Smooth muscle cell (in vitro differentiated cells): ENCODE data around the gene NPPC. TPM values are rescaled to one million over a fixed set of nuclear protein-coding genes. Genes with fewer than 3 reads are reported as not detected.

ENCODE experiments used
- DNase-seq: peaks from one replicate; lab custom pipeline; 2025; ENCODE audit not compliant: unreplicated experiment; lab: John Stamatoyannopoulos, UW
- H2AFZ ChIP-seq: fragments of 200-600 bp; sonication (generic); 2 replicates; pipeline ENCODE4 v1.6.0; 2016; ENCODE audit warnings: antibody characterized with exemption, low read depth, mild to moderate bottlenecking
- H3F3A ChIP-seq: fragments of 200-600 bp; sonication (generic); 2 replicates; pipeline ENCODE4 v1.6.0; 2017; ENCODE audit warnings: antibody characterized with exemption, low read depth
- H3K27ac ChIP-seq: fragments of 200-600 bp; sonication (generic); 2 replicates; pipeline ENCODE4 v1.5.1; 2016; ENCODE audit warnings: low read depth, mild to moderate bottlenecking
- H3K27me3 ChIP-seq: fragments of 200-600 bp; sonication (generic); 2 replicates; pipeline ENCODE4 v1.6.1; 2016; ENCODE audit warnings: low read depth, mild to moderate bottlenecking
- H3K36me3 ChIP-seq: fragments of 200-600 bp; sonication (generic); 2 replicates; pipeline ENCODE4 v1.5.1; 2016; ENCODE audit warnings: low read depth
- H3K4me1 ChIP-seq: fragments of 200-600 bp; sonication (generic); 2 replicates; pipeline ENCODE4 v1.5.1; 2016; ENCODE audit warnings: low read depth
- H3K4me2 ChIP-seq: fragments of 200-600 bp; sonication (generic); 2 replicates; pipeline ENCODE4 v1.6.0; 2016; ENCODE audit warnings: mild to moderate bottlenecking
- H3K4me3 ChIP-seq: fragments of 200-600 bp; sonication (generic); 2 replicates; pipeline ENCODE4 v1.5.1; 2016; ENCODE audit warnings: mild to moderate bottlenecking
- H3K79me2 ChIP-seq: fragments of 200-600 bp; sonication (generic); 2 replicates; pipeline ENCODE4 v1.6.0; 2016; ENCODE audit warnings: low read depth, mild to moderate bottlenecking
- H3K9ac ChIP-seq: fragments of 200-600 bp; sonication (generic); 2 replicates; pipeline ENCODE4 v1.6.0; 2016; ENCODE audit warnings: low read depth
- H3K9me3 ChIP-seq: fragments of 200-600 bp; sonication (generic); replicated peaks from 2 replicates; pipeline ENCODE4 v1.5.1; 2016; ENCODE audit warnings: low read depth
- H4K20me1 ChIP-seq: fragments of 200-600 bp; sonication (generic); 2 replicates; pipeline ENCODE4 v1.6.0; 2016; ENCODE audit warnings: low read depth
- WGBS: methylation state at CpG from one replicate; pipeline ENCODE4 v1.1.7; 2016; ENCODE audit warnings: low lambda C conversion rate; 5-methylcytosine and 5-hydroxymethylcytosine counted together
- polyA plus RNA-seq: library from polyadenylated mRNA; unstranded; fragments of >200 nt; fragmentation: Nextera tagmentation; extraction: Ambion mirVana; gene quantifications from 2 replicates; pipeline ENCODE4 v1.2.1, GENCODE V29; 2016
- total RNA-seq: library from RNA; depleted of rRNA; stranded (reverse); fragments of >200 nt; gene quantifications from 2 replicates; pipeline ENCODE4 v1.2.3, GENCODE V29; 2014
- TF ChIP-seq, protein P1 (sequence below): fragments of 200-600 bp; sonication (generic); IDR thresholded peaks from 2 replicates; pipeline ENCODE4 v1.5.1; 2017; ENCODE audit warnings: borderline replicate concordance, mild to moderate bottlenecking, antibody characterized with exemption; ENCODE audit not compliant: insufficient read depth, poor library complexity, severe bottlenecking

NPPC gene
- total and polyA plus RNA-seq, 2 experiments from 2014 or later = 0.21 TPM; not detected in 1

DNA sequence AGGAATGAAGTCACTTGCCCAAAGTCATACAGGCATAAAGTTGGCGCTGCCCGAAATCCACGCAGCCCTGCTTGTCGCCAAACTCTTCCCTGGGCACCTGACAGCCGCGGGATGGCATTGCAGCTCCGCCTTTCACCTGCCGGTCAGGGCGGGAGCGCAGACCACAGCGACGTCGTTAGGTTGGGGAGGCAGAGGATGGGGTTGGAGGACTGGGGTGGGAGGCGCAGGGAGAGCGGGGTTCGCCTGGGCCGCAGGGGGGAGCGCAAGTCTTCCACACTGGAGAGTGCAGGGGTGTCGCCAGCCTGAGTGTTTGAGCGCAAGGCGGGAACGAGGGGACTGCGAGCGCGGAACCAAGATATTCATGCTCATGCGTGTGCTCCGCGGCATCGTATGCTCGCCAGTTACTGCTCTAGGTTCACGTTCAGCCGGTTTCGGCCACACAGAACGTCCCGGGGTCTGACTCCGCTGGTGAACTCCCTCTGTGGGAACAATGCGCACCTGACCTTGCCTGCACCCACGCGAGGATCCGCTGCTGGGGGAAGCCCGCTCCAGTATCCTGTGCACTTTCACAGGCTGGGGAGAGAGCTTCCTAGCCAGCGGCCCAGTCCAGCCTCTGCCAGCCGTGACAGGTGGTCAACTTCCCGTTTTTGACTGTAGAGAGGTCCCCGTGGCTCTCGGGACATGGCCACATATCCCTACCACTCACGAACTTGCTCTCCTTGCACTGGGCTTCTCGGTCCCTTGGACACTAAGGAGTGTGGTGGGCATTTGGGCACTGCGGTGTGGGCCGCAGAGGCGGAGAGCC lies 767 bp upstream of the NPPC start:
- no peak overlapping the region for H3K9ac ChIP-seq
- TF ChIP-seq, protein P1, sequence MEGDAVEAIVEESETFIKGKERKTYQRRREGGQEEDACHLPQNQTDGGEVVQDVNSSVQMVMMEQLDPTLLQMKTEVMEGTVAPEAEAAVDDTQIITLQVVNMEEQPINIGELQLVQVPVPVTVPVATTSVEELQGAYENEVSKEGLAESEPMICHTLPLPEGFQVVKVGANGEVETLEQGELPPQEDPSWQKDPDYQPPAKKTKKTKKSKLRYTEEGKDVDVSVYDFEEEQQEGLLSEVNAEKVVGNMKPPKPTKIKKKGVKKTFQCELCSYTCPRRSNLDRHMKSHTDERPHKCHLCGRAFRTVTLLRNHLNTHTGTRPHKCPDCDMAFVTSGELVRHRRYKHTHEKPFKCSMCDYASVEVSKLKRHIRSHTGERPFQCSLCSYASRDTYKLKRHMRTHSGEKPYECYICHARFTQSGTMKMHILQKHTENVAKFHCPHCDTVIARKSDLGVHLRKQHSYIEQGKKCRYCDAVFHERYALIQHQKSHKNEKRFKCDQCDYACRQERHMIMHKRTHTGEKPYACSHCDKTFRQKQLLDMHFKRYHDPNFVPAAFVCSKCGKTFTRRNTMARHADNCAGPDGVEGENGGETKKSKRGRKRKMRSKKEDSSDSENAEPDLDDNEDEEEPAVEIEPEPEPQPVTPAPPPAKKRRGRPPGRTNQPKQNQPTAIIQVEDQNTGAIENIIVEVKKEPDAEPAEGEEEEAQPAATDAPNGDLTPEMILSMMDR = no peak
- DNase-seq = no peak
- H2AFZ ChIP-seq = no peak overlapping the region
- no peaks in the 10 kb centered on the region for H3K36me3 ChIP-seq
- H3K27ac ChIP-seq = no peak overlapping the region
- 23% methylated on average over 51 of the region's 51 CpGs for WGBS
- peak overlapping the region; percentile 56 for H3K4me3 ChIP-seq
- peaks cover 11% of the 10 kb centered on the region for H3K4me1 ChIP-seq
- no peaks in the 10 kb centered on the region for H3K9me3 ChIP-seq
- no peaks in the 10 kb centered on the region for H3F3A ChIP-seq
- H3K27me3 ChIP-seq = peaks cover 89% of the 10 kb centered on the region
- H4K20me1 ChIP-seq = no peaks in the 10 kb centered on the region
- no peaks in the 10 kb centered on the region for H3K79me2 ChIP-seq
- peak overlapping the region; percentile 97 for H3K4me2 ChIP-seq

GRCh38 chr2:231925303-231926179 lies 655 bp downstream of the NPPC start:
- TF ChIP-seq, protein P1 = peak; percentile 92
- H3K9ac ChIP-seq = no peak overlapping the region
- peak overlapping the region; percentile 56 for H3K4me3 ChIP-seq
- WGBS = 3% methylated on average over 95 of the region's 96 CpGs
- H3K27ac ChIP-seq = no peak overlapping the region
- peaks cover 11% of the 10 kb centered on the region for H3K4me1 ChIP-seq
- peaks cover 90% of the 10 kb centered on the region for H3K27me3 ChIP-seq
- no peaks in the 10 kb centered on the region for H3F3A ChIP-seq
- H3K36me3 ChIP-seq = no peaks in the 10 kb centered on the region
- no peaks in the 10 kb centered on the region for H3K79me2 ChIP-seq
- no peaks in the 10 kb centered on the region for H4K20me1 ChIP-seq
- H3K9me3 ChIP-seq = no peaks in the 10 kb centered on the region
- H3K4me2 ChIP-seq = peak overlapping the region; percentile 97
- DNase-seq = peak; percentile 51
- H2AFZ ChIP-seq = no peak overlapping the region

DNA sequence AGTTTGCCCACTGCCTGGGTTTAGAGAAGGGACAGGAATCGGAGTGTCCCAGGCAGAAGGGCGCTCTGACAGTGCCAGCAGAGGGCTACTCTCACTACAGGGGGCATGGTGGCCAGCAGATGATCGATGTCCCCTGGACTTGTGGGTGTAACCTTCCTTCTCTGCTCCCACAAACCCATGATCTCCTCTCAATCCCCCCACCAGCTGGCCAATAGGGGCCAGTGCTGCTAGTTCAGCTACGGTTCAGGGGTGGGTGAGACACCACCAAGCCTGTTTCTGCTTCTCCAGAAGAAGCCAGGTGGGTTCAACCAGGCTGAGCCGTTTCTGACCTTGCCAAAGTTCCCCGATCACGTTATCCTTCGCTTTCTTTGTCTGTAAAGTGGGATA lies 1.3 kb downstream of the NPPC start:
- Histone ChIP-seq H3K4me2 (peak overlapping the region; percentile 97), H3F3A (no peaks in the 10 kb centered on the region), H4K20me1 (no peaks in the 10 kb centered on the region), H3K36me3 (no peaks in the 10 kb centered on the region), H2AFZ (no peak overlapping the region), H3K9me3 (no peaks in the 10 kb centered on the region), H3K4me3 (no peak overlapping the region), H3K27ac (no peak overlapping the region), H3K79me2 (no peaks in the 10 kb centered on the region), H3K4me1 (peaks cover 11% of the 10 kb centered on the region), H3K27me3 (peaks cover 85% of the 10 kb centered on the region), H3K9ac (no peak overlapping the region)
- WGBS = 38% methylated on average over 8 of the region's 8 CpGs
- no peak for DNase-seq
- TF ChIP-seq, protein P1 = no peak
